A673 (cell line): ENCODE results near the gene LRRC8D.

Experiments used
- CTCF ChIP-seq: fragments of 300-800, 200-600 bp; sonication (generic); conservative IDR thresholded peaks from 2 replicates; pipeline ENCODE4 v1.5.1; 2017; ENCODE audit warnings: low read depth, mild to moderate bottlenecking, antibody characterized with exemption, low read length, moderate library complexity, mixed read lengths
- EZH2 ChIP-seq: fragments of 200-600 bp; sonication (generic); IDR thresholded peaks from 2 replicates; pipeline ENCODE4 v1.6.1; 2017; ENCODE audit warnings: borderline replicate concordance, low read depth, mild to moderate bottlenecking, mixed read lengths, antibody characterized with exemption, low read length; ENCODE audit not compliant: poor library complexity, severe bottlenecking

- TF ChIP-seq CTCF: no peak
- no peak for TF ChIP-seq EZH2
Observed at GRCh38 chr1:89822999-89823628, 2.3 kb downstream of the LRRC8D start.
